NB4 (cell line): ENCODE results near the gene NKAIN4.
A peak's percentile ranks its signal among the peaks of the same experiment; 100 is the strongest.

Experiments used
- CTCF ChIP-seq: IDR thresholded peaks from one replicate; pipeline ENCODE4 v1.5.1; 2012; ENCODE audit warnings: low read depth, low read length
- MAX ChIP-seq: IDR thresholded peaks from 2 replicates; pipeline ENCODE4 v1.6.1; 2011; ENCODE audit warnings: low read depth, low read length
- MYC ChIP-seq: IDR thresholded peaks from 2 replicates; pipeline ENCODE4 v1.6.1; 2011; ENCODE audit warnings: low read depth, low read length
- POLR2A ChIP-seq: IDR thresholded peaks from 2 replicates; pipeline ENCODE4 v1.6.1; 2011; ENCODE audit warnings: mild to moderate bottlenecking; ENCODE audit not compliant: insufficient read length; ENCODE audit errors: extremely low read depth

- peak; percentile 9 for TF ChIP-seq CTCF
- no peak for TF ChIP-seq MAX
- no peak for TF ChIP-seq POLR2A
- no peak for TF ChIP-seq MYC
Measured at GRCh38 chr20:63295422-63295821, 41.2 kb upstream of the NKAIN4 start.
